Liver (tissue), 9 donors: Measurements from ENCODE around the gene IL17REL. TPM values are rescaled to one million over a fixed set of nuclear protein-coding genes. Genes with fewer than 3 reads are reported as not detected.

Experiments used
- DNase-seq: peaks from one replicate; pipeline ENCODE4 v3.0.0-alpha.2; 2017; ENCODE audit warnings: low spot score
- H3K27ac ChIP-seq, 2 donors: one replicate each; pipeline ENCODE4 v1.7.0; 2013; ENCODE audit warnings: inconsistent platforms in 2 of 2, low read length in 2 of 2, control low read depth in 1 of 2, low read depth in 1 of 2, mild to moderate bottlenecking in 1 of 2
- H3K27me3 ChIP-seq, 4 donors: one replicate each; pipeline versions ENCODE4 v1.6.1 to v1.7.0; 2013; ENCODE audit warnings: low read length in 3 of 4, inconsistent platforms in 1 of 4, mild to moderate bottlenecking in 1 of 4, moderate library complexity in 1 of 4; ENCODE audit not compliant: control insufficient read depth in 4 of 4, insufficient read depth in 4 of 4
- H3K36me3 ChIP-seq, 4 donors: one replicate each; pipeline versions ENCODE4 v1.6.1 to v1.7.0; 2013; ENCODE audit warnings: low read length in 3 of 4, mild to moderate bottlenecking in 3 of 4, low read depth in 1 of 4, moderate library complexity in 1 of 4; ENCODE audit not compliant: control insufficient read depth in 4 of 4, insufficient read depth in 3 of 4
- H3K4me1 ChIP-seq, 4 donors: one replicate each; pipeline versions ENCODE4 v1.6.1 to v1.7.0; 2013; ENCODE audit warnings: low read length in 3 of 4, mild to moderate bottlenecking in 3 of 4, moderate library complexity in 1 of 4; ENCODE audit not compliant: control insufficient read depth in 4 of 4, insufficient read depth in 4 of 4
- H3K4me3 ChIP-seq, 3 donors: one replicate each; pipeline versions ENCODE4 v1.6.1 to v1.7.0; 2013; ENCODE audit warnings: low read length in 3 of 3, control low read depth in 1 of 3, low read depth in 1 of 3, mild to moderate bottlenecking in 1 of 3
- H3K9ac ChIP-seq, 2 donors: one replicate each; pipeline ENCODE4 v1.7.0; 2013; ENCODE audit warnings: low read length in 2 of 2, mild to moderate bottlenecking in 2 of 2, moderate library complexity in 2 of 2, control low read depth in 1 of 2, low read depth in 1 of 2
- H3K9me3 ChIP-seq, 4 donors: one replicate each; pipeline versions ENCODE4 v1.6.1 to v1.7.0; 2013; ENCODE audit warnings: low read length in 3 of 4; ENCODE audit not compliant: control insufficient read depth in 4 of 4
- EGR1 ChIP-seq, 2 donors: IDR thresholded peaks; 2 replicates each; pipeline ENCODE4 v1.6.1; 2016 to 2018; ENCODE audit warnings: antibody characterized with exemption in 2 of 2, low read depth in 2 of 2
- FOXA1 ChIP-seq: IDR thresholded peaks from 2 replicates; pipeline ENCODE4 v1.6.1; 2016; ENCODE audit warnings: antibody characterized with exemption
- FOXA2 ChIP-seq: IDR thresholded peaks from 2 replicates; pipeline ENCODE4 v1.6.1; 2016; ENCODE audit warnings: antibody characterized with exemption
- GABPA ChIP-seq, 2 donors: IDR thresholded peaks in 1 of 2; conservative IDR thresholded peaks in 1 of 2; 2 replicates each; pipeline ENCODE4 v1.6.1; 2016; ENCODE audit warnings: antibody characterized with exemption in 2 of 2, mild to moderate bottlenecking in 1 of 2, moderate library complexity in 1 of 2
- HNF4A ChIP-seq, 2 donors: conservative IDR thresholded peaks; 2 replicates each; pipeline ENCODE4 v1.6.1; 2016; ENCODE audit warnings: antibody characterized with exemption in 2 of 2, mild to moderate bottlenecking in 2 of 2
- HNF4G ChIP-seq: IDR thresholded peaks from 2 replicates; pipeline ENCODE4 v1.6.1; 2016; ENCODE audit warnings: antibody characterized with exemption
- JUND ChIP-seq, 2 donors: IDR thresholded peaks; 2 replicates each; pipeline ENCODE4 v1.6.1; 2016; ENCODE audit warnings: antibody characterized with exemption in 2 of 2
- NR2F2 ChIP-seq: IDR thresholded peaks from 2 replicates; pipeline ENCODE4 v1.6.1; 2016; ENCODE audit warnings: antibody characterized with exemption
- RAD21 ChIP-seq, 2 donors: IDR thresholded peaks; 2 replicates each; pipeline ENCODE4 v1.6.1; 2016; ENCODE audit warnings: antibody characterized with exemption in 2 of 2, mild to moderate bottlenecking in 2 of 2
- RXRA ChIP-seq, 2 donors: IDR thresholded peaks; 2 replicates each; pipeline ENCODE4 v1.6.1; 2017 to 2018; ENCODE audit warnings: antibody characterized with exemption in 2 of 2, mild to moderate bottlenecking in 1 of 2
- SP1 ChIP-seq: IDR thresholded peaks from 2 replicates; pipeline ENCODE4 v1.6.1; 2018; ENCODE audit warnings: antibody characterized with exemption, mild to moderate bottlenecking
- TAF1 ChIP-seq: conservative IDR thresholded peaks from 2 replicates; pipeline ENCODE4 v1.6.1; 2016; ENCODE audit warnings: antibody characterized with exemption, mild to moderate bottlenecking
- YY1 ChIP-seq: IDR thresholded peaks from 2 replicates; pipeline ENCODE4 v1.6.1; 2016; ENCODE audit warnings: antibody characterized with exemption, mild to moderate bottlenecking
- WGBS: extraction: QIAGEN DNeasy Blood & Tissue Kit; methylation state at CpG from one replicate; pipeline ENCODE4 v1.1.7; 2013; 5-methylcytosine and 5-hydroxymethylcytosine counted together
- polyA plus RNA-seq, 2 donors: library from polyadenylated mRNA; stranded (reverse) in 1 of 2; unstranded in 1 of 2; fragments of 200-250 nt in 1 of 2; fragments of >200 nt in 1 of 2; fragmentation: Nextera tagmentation in 1 of 2; extraction: Ambion mirVana in 1 of 2; gene quantifications; one replicate each; pipeline versions ENCODE4 v1.2.1 to v1.2.3, GENCODE V29; 2013 to 2015
- total RNA-seq, 2 donors: library from RNA; depleted of rRNA; stranded (reverse); fragments of >200 nt; gene quantifications; one replicate each; pipeline ENCODE4 v1.2.3, GENCODE V29; 2014
- TF ChIP-seq, protein P1 (sequence below): IDR thresholded peaks from 2 replicates; pipeline ENCODE4 v1.6.1; 2016; ENCODE audit warnings: antibody characterized with exemption
- TF ChIP-seq, protein P2 (sequence below): IDR thresholded peaks from 2 replicates; pipeline ENCODE4 v1.6.1; 2016; ENCODE audit warnings: antibody characterized with exemption, mild to moderate bottlenecking
- TF ChIP-seq, protein P3 (sequence below): IDR thresholded peaks from 2 replicates; pipeline ENCODE4 v1.6.1; 2016; ENCODE audit warnings: antibody characterized with exemption
- TF ChIP-seq, protein P4 (sequence below): fragments of 150-350 bp; IDR thresholded peaks from 2 replicates; pipeline ENCODE4 v1.5.1; 2017; ENCODE audit warnings: improper control_type of control experiment, low read depth, low read length; ENCODE audit not compliant: missing input control
- TF ChIP-seq, protein P5 (sequence below): IDR thresholded peaks from 2 replicates; pipeline ENCODE4 v1.6.1; 2016; ENCODE audit warnings: antibody characterized with exemption
- donor health status: healthy.
- donor health status: healthy.
- donor health status: healthy.
- donor health status: healthy.
- donor health status: healthy.

IL17REL gene
- total and polyA plus RNA-seq, 4 donors, result under 0.01 TPM; not detected in 3

DNA sequence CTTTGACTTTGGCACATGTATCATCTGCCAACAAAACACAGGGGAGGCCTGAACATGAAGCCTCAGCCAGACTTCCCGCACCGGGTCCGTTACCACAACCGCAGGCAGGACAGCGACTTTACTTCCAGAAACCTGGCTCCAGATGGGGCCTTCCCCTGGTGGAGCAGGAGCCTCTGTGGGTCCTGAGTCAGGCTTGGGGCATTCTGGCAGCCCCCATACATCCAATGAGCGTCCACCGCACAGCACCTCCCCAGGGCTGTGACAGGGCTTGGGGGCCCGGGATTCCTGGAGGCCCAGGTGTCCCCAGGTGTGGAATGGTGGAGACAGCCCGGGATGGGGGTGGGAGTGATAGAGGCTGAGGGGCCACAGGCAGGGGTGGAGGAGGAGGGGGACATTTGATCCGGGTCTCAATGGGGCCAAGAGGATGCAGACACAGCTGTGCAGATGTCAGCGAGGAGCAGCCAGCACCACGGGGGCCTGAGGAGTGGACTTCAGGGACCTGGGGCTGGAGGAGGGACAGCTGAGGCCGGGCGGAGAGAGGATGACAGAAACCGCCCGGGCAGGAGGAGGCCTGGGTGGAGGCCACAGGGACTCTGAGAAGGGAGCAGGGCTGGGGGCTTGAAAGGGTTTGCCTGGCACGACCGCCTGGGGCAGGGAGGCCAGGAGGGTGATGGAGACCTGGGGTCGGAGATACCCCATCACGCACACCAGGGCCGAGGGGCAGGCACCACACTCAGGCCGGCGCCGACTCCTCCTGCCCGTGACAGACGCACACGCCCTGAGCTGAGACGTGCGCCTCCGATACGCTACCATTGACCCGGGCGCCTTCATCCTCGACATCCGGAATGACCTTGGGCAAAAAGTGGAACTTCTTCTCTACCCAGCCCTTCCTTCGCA lies 37.0 kb upstream of the IL17REL start (continued):
- TF ChIP-seq, protein P1, sequence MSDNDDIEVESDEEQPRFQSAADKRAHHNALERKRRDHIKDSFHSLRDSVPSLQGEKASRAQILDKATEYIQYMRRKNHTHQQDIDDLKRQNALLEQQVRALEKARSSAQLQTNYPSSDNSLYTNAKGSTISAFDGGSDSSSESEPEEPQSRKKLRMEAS, result no peak
- TF ChIP-seq SP1, result no peak
- TF ChIP-seq TAF1, result no peak
- no peak for TF ChIP-seq EGR1 (IDR thresholded peaks at IDR 0.05; ENCODE audit: low read depth in 2 of 2)
- TF ChIP-seq NR2F2, result no peak
- TF ChIP-seq RAD21 (IDR thresholded peaks at IDR 0.05), result no peak

DNA sequence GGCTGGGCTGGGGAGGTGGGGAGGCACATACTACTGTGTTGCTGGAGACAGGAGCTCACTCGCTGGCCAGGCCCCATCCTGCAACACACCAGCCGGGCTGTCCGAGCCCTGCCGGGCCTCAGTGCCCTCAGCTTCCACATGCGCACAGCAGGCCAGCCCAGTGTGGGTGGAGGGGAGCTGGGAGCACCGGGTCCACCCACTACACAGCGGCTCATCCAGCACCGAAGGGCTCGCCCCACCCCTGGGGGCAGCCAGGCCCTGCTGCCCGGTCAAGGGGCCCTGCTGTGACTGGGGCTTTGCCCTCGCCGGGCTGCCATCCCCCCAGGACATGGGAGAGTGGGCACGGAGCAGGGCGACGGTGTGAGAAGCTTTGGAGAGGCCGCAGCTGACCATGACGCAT lies 36.3 kb upstream of the IL17REL start:
- 90% methylated on average over 17 of the region's 17 CpGs for WGBS
- H3K36me3 ChIP-seq, result no peaks in the 10 kb centered on the region
- H3K9ac ChIP-seq, result no peak overlapping the region
- peaks cover 0 to 3% (median 0%) of the 10 kb centered on the region in 4 donors for H3K9me3 ChIP-seq
- no peaks in the 10 kb centered on the region for H3K4me1 ChIP-seq
- TF ChIP-seq EGR1 (IDR thresholded peaks at IDR 0.05; ENCODE audit: low read depth in 2 of 2), result no peak
- TF ChIP-seq RAD21 (IDR thresholded peaks at IDR 0.05), result no peak
- TF ChIP-seq JUND (IDR thresholded peaks at IDR 0.05), result no peak
- no peak for TF ChIP-seq TAF1
- TF ChIP-seq, protein P2, sequence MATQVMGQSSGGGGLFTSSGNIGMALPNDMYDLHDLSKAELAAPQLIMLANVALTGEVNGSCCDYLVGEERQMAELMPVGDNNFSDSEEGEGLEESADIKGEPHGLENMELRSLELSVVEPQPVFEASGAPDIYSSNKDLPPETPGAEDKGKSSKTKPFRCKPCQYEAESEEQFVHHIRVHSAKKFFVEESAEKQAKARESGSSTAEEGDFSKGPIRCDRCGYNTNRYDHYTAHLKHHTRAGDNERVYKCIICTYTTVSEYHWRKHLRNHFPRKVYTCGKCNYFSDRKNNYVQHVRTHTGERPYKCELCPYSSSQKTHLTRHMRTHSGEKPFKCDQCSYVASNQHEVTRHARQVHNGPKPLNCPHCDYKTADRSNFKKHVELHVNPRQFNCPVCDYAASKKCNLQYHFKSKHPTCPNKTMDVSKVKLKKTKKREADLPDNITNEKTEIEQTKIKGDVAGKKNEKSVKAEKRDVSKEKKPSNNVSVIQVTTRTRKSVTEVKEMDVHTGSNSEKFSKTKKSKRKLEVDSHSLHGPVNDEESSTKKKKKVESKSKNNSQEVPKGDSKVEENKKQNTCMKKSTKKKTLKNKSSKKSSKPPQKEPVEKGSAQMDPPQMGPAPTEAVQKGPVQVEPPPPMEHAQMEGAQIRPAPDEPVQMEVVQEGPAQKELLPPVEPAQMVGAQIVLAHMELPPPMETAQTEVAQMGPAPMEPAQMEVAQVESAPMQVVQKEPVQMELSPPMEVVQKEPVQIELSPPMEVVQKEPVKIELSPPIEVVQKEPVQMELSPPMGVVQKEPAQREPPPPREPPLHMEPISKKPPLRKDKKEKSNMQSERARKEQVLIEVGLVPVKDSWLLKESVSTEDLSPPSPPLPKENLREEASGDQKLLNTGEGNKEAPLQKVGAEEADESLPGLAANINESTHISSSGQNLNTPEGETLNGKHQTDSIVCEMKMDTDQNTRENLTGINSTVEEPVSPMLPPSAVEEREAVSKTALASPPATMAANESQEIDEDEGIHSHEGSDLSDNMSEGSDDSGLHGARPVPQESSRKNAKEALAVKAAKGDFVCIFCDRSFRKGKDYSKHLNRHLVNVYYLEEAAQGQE, result no peak
- no peak for TF ChIP-seq FOXA1
- TF ChIP-seq, protein P3, sequence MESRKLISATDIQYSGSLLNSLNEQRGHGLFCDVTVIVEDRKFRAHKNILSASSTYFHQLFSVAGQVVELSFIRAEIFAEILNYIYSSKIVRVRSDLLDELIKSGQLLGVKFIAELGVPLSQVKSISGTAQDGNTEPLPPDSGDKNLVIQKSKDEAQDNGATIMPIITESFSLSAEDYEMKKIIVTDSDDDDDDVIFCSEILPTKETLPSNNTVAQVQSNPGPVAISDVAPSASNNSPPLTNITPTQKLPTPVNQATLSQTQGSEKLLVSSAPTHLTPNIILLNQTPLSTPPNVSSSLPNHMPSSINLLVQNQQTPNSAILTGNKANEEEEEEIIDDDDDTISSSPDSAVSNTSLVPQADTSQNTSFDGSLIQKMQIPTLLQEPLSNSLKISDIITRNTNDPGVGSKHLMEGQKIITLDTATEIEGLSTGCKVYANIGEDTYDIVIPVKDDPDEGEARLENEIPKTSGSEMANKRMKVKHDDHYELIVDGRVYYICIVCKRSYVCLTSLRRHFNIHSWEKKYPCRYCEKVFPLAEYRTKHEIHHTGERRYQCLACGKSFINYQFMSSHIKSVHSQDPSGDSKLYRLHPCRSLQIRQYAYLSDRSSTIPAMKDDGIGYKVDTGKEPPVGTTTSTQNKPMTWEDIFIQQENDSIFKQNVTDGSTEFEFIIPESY, result no peak
- TF ChIP-seq, protein P4, sequence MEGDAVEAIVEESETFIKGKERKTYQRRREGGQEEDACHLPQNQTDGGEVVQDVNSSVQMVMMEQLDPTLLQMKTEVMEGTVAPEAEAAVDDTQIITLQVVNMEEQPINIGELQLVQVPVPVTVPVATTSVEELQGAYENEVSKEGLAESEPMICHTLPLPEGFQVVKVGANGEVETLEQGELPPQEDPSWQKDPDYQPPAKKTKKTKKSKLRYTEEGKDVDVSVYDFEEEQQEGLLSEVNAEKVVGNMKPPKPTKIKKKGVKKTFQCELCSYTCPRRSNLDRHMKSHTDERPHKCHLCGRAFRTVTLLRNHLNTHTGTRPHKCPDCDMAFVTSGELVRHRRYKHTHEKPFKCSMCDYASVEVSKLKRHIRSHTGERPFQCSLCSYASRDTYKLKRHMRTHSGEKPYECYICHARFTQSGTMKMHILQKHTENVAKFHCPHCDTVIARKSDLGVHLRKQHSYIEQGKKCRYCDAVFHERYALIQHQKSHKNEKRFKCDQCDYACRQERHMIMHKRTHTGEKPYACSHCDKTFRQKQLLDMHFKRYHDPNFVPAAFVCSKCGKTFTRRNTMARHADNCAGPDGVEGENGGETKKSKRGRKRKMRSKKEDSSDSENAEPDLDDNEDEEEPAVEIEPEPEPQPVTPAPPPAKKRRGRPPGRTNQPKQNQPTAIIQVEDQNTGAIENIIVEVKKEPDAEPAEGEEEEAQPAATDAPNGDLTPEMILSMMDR, result no peak
- no peak for TF ChIP-seq HNF4G
- no peak for TF ChIP-seq FOXA2
- TF ChIP-seq SP1, result no peak
- TF ChIP-seq, protein P1, result no peak
- no peak for TF ChIP-seq RXRA (IDR thresholded peaks at IDR 0.05)
- TF ChIP-seq HNF4A (conservative IDR thresholded peaks at IDR 0.05), result no peak
- no peak for TF ChIP-seq NR2F2
- TF ChIP-seq YY1, result no peak
- TF ChIP-seq GABPA (IDR thresholded peaks at IDR 0.05 in 1 of 2, conservative IDR thresholded peaks at IDR 0.05 in 1 of 2), result no peak
- TF ChIP-seq, protein P5, sequence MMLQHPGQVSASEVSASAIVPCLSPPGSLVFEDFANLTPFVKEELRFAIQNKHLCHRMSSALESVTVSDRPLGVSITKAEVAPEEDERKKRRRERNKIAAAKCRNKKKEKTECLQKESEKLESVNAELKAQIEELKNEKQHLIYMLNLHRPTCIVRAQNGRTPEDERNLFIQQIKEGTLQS, result no peak
- no peak overlapping the region for H3K27ac ChIP-seq
- no peaks in the 10 kb centered on the region for H3K27me3 ChIP-seq
- no peak for DNase-seq
- H3K4me3 ChIP-seq, result no peak overlapping the region
